ENCODE measurements around the gene THBD. TPM values are rescaled to one million over a fixed set of nuclear protein-coding genes. Genes with fewer than 3 reads are reported as not detected.

THBD gene
- total RNA-seq, 5 donors from 2014 or later (not counting 1 experiment from before 2014, with no cell fraction given), result 0.07 to 0.23 (median 0.16) TPM

GRCh38 chr20:23048283-23049200, 930 bp downstream of the THBD start:
- Histone ChIP-seq H3K27ac (ENCODE audit: low read length) (no peak overlapping the region), H3K27me3 (replicated peaks in 1 of 2; ENCODE audit: control insufficient read depth in 2 of 2, extremely low read depth in 1 of 2, insufficient read depth in 2 of 2, low read length in 1 of 2) (peaks cover 6 to 46% of the 10 kb centered on the region in 2 experiments), H3K4me3 (ENCODE audit: control insufficient read depth in 1 of 2, extremely low read depth in 1 of 2, low read length in 1 of 2) (peak overlapping the region in 1 of 2 donors; percentile 59), H3K36me3 (ENCODE audit: control insufficient read depth in 2 of 2, extremely low read depth in 1 of 2, insufficient read depth in 1 of 2, low read length in 1 of 2) (no peaks in the 10 kb centered on the region), H3K9me3 (no peaks in the 10 kb centered on the region), H3K4me1 (ENCODE audit: control insufficient read depth in 1 of 2, extremely low read depth in 1 of 2, insufficient read depth in 2 of 2, low read length in 2 of 2) (peaks cover 8 to 28% of the 10 kb centered on the region in 2 experiments)
- ChIA-PET POLR2A (no interaction called here), CTCF (no interaction called here)
- no peak overlapping the region for H3K27ac Mint-ChIP-seq
- peak in 2 of 4 experiments; percentile 9 to 34 for ATAC-seq (replicated peaks in 1 of 4)
- 7% methylated on average over 90 of the region's 92 CpGs for WGBS (ENCODE audit: insufficient coverage)
- peaks cover 0 to 3% (median 0%) of the 10 kb centered on the region in 3 donors for H3K4me1 Mint-ChIP-seq
- no peaks in the 10 kb centered on the region for H3K9me3 Mint-ChIP-seq
- peaks cover 46 to 48% of the 10 kb centered on the region in 2 donors for H3K27me3 Mint-ChIP-seq
- no peak overlapping the region for H3K4me3 Mint-ChIP-seq
- no peaks in the 10 kb centered on the region for H3K36me3 Mint-ChIP-seq
- peak in 3 of 35 experiments; percentile 17 to 26 (median 26) for DNase-seq

- 21% methylated on average over 44 of the region's 47 CpGs for WGBS (ENCODE audit: insufficient coverage)
These were observed 1.7 kb downstream of the THBD start for GRCh38 chr20:23047738-23048214.

DNA sequence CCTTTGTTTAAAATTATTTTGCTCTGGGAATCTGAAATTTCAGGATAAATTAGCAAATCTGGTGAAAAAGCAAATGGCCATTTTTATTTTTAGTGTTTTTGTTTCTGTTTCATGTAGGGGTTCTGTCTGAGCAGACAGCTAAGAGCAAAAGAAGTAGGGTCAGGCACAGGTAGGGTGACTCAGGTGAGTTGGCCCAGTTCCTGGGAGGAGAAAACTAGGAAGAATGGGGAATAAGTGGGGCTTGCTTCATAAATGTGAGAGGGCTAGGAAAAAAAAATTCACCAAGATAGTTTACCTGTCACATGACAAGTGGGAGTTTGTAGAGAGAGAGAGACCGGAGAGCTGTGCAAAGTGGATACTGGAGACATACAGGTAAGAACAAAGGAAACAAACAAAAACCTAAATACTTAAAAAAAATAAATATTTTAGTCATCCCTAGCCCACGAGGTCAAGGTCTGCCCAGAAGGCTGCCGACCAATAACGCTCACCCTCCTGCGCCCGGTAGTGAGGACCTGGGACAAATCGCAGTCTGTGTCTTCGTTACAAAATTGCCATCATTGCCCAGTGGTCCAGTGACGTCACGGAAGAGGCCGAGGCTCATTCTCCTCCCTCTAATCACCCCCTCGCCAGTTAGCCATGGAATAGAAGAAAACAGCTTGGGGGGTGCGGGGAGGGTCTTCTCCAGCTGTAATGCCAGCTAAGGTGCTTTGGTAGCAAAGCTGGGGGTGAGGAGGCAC, 2.3 kb downstream of the THBD start:
- H3K4me3 ChIP-seq (ENCODE audit: control insufficient read depth in 1 of 2, extremely low read depth in 1 of 2, low read length in 1 of 2), result no peak overlapping the region

More at GRCh38 chr20:23047738-23048214, 1.7 kb downstream of the THBD start:
- Mint-ChIP-seq H3K27ac (no peak overlapping the region), H3K9me3 (no peaks in the 10 kb centered on the region), H3K36me3 (no peaks in the 10 kb centered on the region), H3K4me3 (peak overlapping the region in 1 of 3 donors; percentile 15), H3K27me3 (peaks cover 40 to 41% of the 10 kb centered on the region in 2 donors), H3K4me1 (peaks cover 0 to 3% (median 0%) of the 10 kb centered on the region in 3 donors)
- Histone ChIP-seq H3K36me3 (ENCODE audit: control insufficient read depth in 2 of 2, extremely low read depth in 1 of 2, insufficient read depth in 1 of 2, low read length in 1 of 2) (no peaks in the 10 kb centered on the region), H3K9me3 (no peaks in the 10 kb centered on the region), H3K27me3 (replicated peaks in 1 of 2; ENCODE audit: control insufficient read depth in 2 of 2, extremely low read depth in 1 of 2, insufficient read depth in 2 of 2, low read length in 1 of 2) (peaks cover 6 to 46% of the 10 kb centered on the region in 2 experiments), H3K4me3 (ENCODE audit: control insufficient read depth in 1 of 2, extremely low read depth in 1 of 2, low read length in 1 of 2) (no peak overlapping the region), H3K27ac (ENCODE audit: low read length) (no peak overlapping the region), H3K4me1 (ENCODE audit: control insufficient read depth in 1 of 2, extremely low read depth in 1 of 2, insufficient read depth in 2 of 2, low read length in 2 of 2) (peaks cover 8 to 28% of the 10 kb centered on the region in 2 experiments)
- ATAC-seq (replicated peaks in 1 of 4) (no peak), DNase-seq (no peak)
- ChIA-PET POLR2A (no interaction called here), CTCF (no interaction called here)

DNA sequence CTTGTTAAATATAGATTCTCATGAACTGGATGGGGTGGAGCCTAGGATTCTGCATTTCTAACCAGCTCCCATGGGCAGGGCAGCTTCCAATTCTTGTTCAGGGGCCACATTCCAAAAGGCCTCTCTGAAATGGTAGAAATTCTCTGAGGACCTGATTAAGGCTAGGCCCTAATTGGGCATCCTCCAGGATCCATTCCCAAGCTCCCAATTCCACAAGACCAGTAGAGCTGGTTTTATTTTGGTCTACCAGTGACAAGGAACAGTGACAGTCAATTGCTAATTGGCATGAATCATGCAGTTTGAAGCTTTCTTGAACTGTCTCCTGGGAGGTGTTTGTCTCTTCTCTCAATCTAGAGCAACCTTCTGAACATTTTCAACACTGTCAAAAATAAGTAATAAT, 3.0 kb downstream of the THBD start:
- no peak overlapping the region for H3K4me3 ChIP-seq (ENCODE audit: control insufficient read depth in 1 of 2, extremely low read depth in 1 of 2, low read length in 1 of 2)
- CTCF ChIA-PET, result no interaction called here
- peaks cover 6 to 39% of the 10 kb centered on the region in 2 experiments for H3K27me3 ChIP-seq (replicated peaks in 1 of 2; ENCODE audit: control insufficient read depth in 2 of 2, extremely low read depth in 1 of 2, insufficient read depth in 2 of 2, low read length in 1 of 2)
- Mint-ChIP-seq H3K4me1 (peaks cover 0 to 3% (median 0%) of the 10 kb centered on the region in 3 donors), H3K4me3 (no peak overlapping the region), H3K36me3 (no peaks in the 10 kb centered on the region), H3K27ac (no peak overlapping the region), H3K9me3 (no peaks in the 10 kb centered on the region), H3K27me3 (peaks cover 39 to 40% of the 10 kb centered on the region in 2 donors)
- H3K9me3 ChIP-seq, result no peaks in the 10 kb centered on the region
- no peaks in the 10 kb centered on the region for H3K36me3 ChIP-seq (ENCODE audit: control insufficient read depth in 2 of 2, extremely low read depth in 1 of 2, insufficient read depth in 1 of 2, low read length in 1 of 2)
- DNase-seq (no peak), ATAC-seq (replicated peaks in 1 of 4) (no peak)
- H3K27ac ChIP-seq (ENCODE audit: low read length), result no peak overlapping the region
- POLR2A ChIA-PET, result no interaction called here
- peaks cover 8 to 28% of the 10 kb centered on the region in 2 experiments for H3K4me1 ChIP-seq (ENCODE audit: control insufficient read depth in 1 of 2, extremely low read depth in 1 of 2, insufficient read depth in 2 of 2, low read length in 2 of 2)

More for the DNA sequence above, 2.3 kb downstream of the THBD start:
- peaks cover 0 to 3% (median 0%) of the 10 kb centered on the region in 3 donors for H3K4me1 Mint-ChIP-seq
- no peak overlapping the region for H3K27ac Mint-ChIP-seq
- ChIA-PET CTCF (no interaction called here), POLR2A (no interaction called here)
- Histone ChIP-seq H3K27me3 (replicated peaks in 1 of 2; ENCODE audit: control insufficient read depth in 2 of 2, extremely low read depth in 1 of 2, insufficient read depth in 2 of 2, low read length in 1 of 2) (peaks cover 6 to 45% of the 10 kb centered on the region in 2 experiments), H3K9me3 (no peaks in the 10 kb centered on the region), H3K36me3 (ENCODE audit: control insufficient read depth in 2 of 2, extremely low read depth in 1 of 2, insufficient read depth in 1 of 2, low read length in 1 of 2) (no peaks in the 10 kb centered on the region), H3K27ac (ENCODE audit: low read length) (no peak overlapping the region), H3K4me1 (ENCODE audit: control insufficient read depth in 1 of 2, extremely low read depth in 1 of 2, insufficient read depth in 2 of 2, low read length in 2 of 2) (peaks cover 8 to 28% of the 10 kb centered on the region in 2 experiments)
- H3K27me3 Mint-ChIP-seq, result peaks cover 35 to 36% of the 10 kb centered on the region in 2 donors
- DNase-seq (no peak), ATAC-seq (replicated peaks in 1 of 4) (no peak)
- H3K9me3 Mint-ChIP-seq, result no peaks in the 10 kb centered on the region
- 89% methylated on average over 7 of the region's 13 CpGs for WGBS (ENCODE audit: insufficient coverage)
- H3K4me3 Mint-ChIP-seq, result peak overlapping the region in 1 of 3 donors; percentile 15
- no peaks in the 10 kb centered on the region for H3K36me3 Mint-ChIP-seq

DNA sequence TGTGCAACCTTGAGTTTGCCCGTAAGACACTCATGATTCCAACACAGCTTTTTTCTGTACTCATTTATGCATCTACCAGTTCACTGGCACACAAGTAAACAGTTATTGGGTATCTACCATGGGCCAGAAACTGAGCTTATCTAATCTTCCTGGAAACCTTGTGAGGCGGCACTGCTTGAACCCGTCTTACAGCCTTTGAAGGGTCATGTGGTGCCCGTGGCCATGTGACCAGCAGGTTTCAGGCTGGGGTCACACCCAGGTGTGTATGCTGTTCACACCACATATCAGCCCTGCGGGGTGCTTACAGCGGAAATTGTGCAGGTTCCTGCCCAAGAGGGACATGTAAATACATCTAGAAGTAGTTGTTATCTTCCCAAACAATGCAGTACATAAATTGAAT, 6.1 kb downstream of the THBD start:
- Mint-ChIP-seq H3K4me1 (peaks cover 0 to 3% (median 0%) of the 10 kb centered on the region in 3 donors), H3K27ac (no peak overlapping the region), H3K27me3 (peaks cover 28 to 46% of the 10 kb centered on the region in 2 donors), H3K9me3 (no peaks in the 10 kb centered on the region), H3K4me3 (no peak overlapping the region), H3K36me3 (no peaks in the 10 kb centered on the region)
- no peak for DNase-seq
- no peak for ATAC-seq (replicated peaks in 1 of 4)
- Histone ChIP-seq H3K4me3 (ENCODE audit: control insufficient read depth in 1 of 2, extremely low read depth in 1 of 2, low read length in 1 of 2) (no peak overlapping the region), H3K4me1 (ENCODE audit: control insufficient read depth in 1 of 2, extremely low read depth in 1 of 2, insufficient read depth in 2 of 2, low read length in 2 of 2) (peaks cover 2 to 9% of the 10 kb centered on the region in 2 experiments), H3K27me3 (replicated peaks in 1 of 2; ENCODE audit: control insufficient read depth in 2 of 2, extremely low read depth in 1 of 2, insufficient read depth in 2 of 2, low read length in 1 of 2) (peaks cover 6 to 17% of the 10 kb centered on the region in 2 experiments), H3K27ac (ENCODE audit: low read length) (no peak overlapping the region), H3K36me3 (ENCODE audit: control insufficient read depth in 2 of 2, extremely low read depth in 1 of 2, insufficient read depth in 1 of 2, low read length in 1 of 2) (no peaks in the 10 kb centered on the region), H3K9me3 (no peaks in the 10 kb centered on the region)
- CTCF ChIA-PET, result no interaction called here
- 63% methylated on average over 4 of the region's 6 CpGs for WGBS (ENCODE audit: insufficient coverage)
- POLR2A ChIA-PET, result no interaction called here

DNA sequence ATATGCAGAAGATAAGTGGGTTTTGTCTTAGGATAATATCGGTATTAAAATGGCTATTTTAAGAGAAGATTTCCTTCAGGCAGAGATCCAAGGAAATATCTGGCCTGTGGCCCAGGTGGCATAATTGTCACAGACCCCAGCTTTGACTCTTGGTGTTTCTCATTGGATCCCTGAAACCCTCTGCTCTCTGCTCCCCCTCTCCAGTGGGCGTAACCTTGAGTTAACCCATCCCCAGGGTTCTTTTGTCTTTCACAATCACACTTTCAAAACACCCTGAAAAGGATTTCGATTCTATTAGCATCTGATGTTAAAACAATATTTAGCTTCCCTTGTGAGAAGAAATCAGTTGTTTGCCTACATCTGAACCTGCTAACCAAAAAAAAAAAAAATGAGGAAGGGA, 7.2 kb downstream of the THBD start:
- Mint-ChIP-seq H3K9me3 (no peaks in the 10 kb centered on the region), H3K4me1 (peaks cover 0 to 3% (median 0%) of the 10 kb centered on the region in 3 donors), H3K27me3 (peaks cover 27 to 41% of the 10 kb centered on the region in 2 donors), H3K27ac (no peak overlapping the region), H3K36me3 (no peaks in the 10 kb centered on the region), H3K4me3 (no peak overlapping the region)
- Histone ChIP-seq H3K27ac (ENCODE audit: low read length) (no peak overlapping the region), H3K36me3 (ENCODE audit: control insufficient read depth in 2 of 2, extremely low read depth in 1 of 2, insufficient read depth in 1 of 2, low read length in 1 of 2) (no peaks in the 10 kb centered on the region), H3K4me1 (ENCODE audit: control insufficient read depth in 1 of 2, extremely low read depth in 1 of 2, insufficient read depth in 2 of 2, low read length in 2 of 2) (no peaks in the 10 kb centered on the region), H3K27me3 (replicated peaks in 1 of 2; ENCODE audit: control insufficient read depth in 2 of 2, extremely low read depth in 1 of 2, insufficient read depth in 2 of 2, low read length in 1 of 2) (peaks cover 3 to 6% of the 10 kb centered on the region in 2 experiments), H3K9me3 (no peaks in the 10 kb centered on the region), H3K4me3 (ENCODE audit: control insufficient read depth in 1 of 2, extremely low read depth in 1 of 2, low read length in 1 of 2) (no peak overlapping the region)
- WGBS (ENCODE audit: insufficient coverage), result no CpG with 5 or more reads among the region's 3 CpGs
- ChIA-PET POLR2A (no interaction called here), CTCF (no interaction called here)
- ATAC-seq (replicated peaks in 1 of 4) (no peak), DNase-seq (no peak)

Measured in T-cell (primary cell).